ENCODE measurements around the gene RO60. TPM values are rescaled to one million over a fixed set of nuclear protein-coding genes. Genes with fewer than 3 reads are reported as not detected.
A peak's percentile ranks its signal among the peaks of the same experiment; 100 is the strongest.
"Not testable (repeated sequence)": the region's sequence is repeated elsewhere in the genome, so short reads cannot be mapped to it uniquely, and the experiment has no call there.

RO60 gene
- polyA plus RNA-seq (2013, experiment 1 of 2; ENCODE audit: insufficient read length): 19.0 TPM
- 24.0 TPM for polyA plus RNA-seq (2013, experiment 2 of 2; ENCODE audit: insufficient read length)

DNA sequence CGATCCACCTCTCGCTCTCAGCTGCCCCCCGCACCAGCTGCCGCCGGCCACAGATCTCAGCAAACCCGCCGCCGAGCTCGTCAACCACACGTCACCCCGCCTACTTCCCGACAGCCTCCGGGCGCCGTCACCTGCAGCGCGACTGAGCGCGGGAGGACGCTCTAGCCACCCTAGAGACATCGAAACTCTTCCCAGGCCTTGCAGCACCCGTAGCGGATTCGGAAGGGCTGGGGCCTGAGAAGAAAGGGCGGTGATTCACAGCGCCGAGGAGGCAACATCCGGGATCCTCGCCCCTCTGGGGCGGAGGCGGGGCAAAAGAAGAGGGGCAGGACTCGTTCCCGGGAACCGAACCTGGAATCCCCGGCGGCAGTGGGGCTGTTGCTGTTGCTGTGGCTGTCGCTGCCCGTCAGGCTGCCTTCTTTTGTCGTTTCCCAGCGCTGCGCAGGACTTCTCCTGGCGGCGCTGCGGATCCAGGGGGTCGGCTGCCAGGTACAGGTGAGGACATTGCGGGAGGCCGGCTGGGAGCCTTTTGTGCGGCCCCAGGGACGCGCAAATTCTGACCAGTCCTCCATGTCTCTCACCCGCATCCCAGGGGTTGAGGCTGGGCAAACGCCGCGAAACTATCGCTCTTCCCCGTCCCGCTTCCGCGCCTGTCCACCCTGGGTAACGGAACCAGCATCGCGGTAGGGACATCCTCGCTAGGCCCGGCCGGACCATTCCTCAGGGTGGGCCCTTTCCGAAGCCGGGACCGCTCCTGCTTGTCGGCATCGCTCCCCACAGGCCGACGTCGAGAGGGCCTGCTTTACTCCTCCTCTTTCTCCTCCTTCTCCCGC lies at the start of gene RO60, which contains the start of gene UCHL5:
RO60 (plus strand) TSS at position 331 of the 833 bp plus-strand sequence. CDS start 9,443 bp downstream, outside the sequence.
UCHL5 (minus strand) TSS at position 79 of the 833 bp plus-strand sequence. CDS start 100 bp downstream, outside the sequence.
- peak; percentile 99 for DNase-seq

DNA sequence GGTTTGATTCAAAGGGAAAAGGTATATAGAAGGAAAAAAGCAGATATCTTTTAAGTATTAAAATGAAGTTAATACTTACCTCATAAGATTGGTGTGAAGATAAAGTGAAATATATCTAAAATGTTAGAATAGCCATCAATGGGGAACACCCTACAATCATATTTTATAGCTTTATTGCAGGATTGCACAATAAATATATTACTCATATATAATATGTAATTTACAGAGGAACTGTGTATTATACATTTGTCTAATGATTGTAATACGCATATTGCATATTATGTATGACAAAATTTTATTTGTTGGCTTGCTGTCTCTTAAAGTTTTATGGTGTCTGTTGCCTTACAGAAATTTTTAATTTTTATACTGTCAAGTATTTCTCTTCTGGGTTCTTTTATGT lies 48.0 kb upstream of the RO60 start:
- no peak for DNase-seq

DNA sequence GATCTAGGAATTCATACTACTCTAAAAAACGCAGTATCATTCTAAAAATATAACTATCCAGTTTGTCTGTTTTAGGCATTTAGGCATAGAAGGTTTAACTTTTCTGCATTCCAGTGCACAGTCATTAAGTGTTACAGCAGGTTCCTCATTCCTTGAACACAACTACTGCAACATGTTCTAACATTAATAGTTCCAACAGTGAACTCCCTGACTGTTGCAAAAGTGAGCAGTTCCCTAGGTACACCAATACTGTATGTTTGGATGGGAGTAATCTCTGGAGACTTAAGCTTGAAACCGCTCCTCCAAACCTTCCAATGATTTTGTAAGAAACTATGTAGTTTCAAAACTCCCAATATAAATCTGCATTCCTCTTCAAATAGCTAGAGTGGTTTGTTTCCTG lies 46.4 kb upstream of the RO60 start:
- DNase-seq: peak; percentile 72

DNA sequence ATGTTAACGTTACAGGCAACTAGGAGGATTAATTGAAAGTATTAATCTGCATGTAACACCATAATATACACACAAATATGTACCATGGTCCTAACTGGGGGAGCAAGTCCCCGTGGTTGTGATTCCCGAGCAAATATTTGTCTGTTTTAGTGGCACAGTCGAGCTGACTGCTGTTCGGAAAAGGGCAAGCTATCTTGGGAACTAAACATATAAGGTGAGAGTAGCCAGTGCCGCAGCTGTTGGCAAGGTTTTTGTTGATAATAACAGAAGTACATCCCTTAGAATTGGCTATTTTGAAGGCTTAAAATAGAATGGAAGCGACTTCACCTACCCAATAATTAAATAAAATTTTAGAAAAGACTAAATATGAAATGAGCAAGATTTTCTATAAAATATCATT lies 45.7 kb upstream of the RO60 start:
- no peak for DNase-seq

DNA sequence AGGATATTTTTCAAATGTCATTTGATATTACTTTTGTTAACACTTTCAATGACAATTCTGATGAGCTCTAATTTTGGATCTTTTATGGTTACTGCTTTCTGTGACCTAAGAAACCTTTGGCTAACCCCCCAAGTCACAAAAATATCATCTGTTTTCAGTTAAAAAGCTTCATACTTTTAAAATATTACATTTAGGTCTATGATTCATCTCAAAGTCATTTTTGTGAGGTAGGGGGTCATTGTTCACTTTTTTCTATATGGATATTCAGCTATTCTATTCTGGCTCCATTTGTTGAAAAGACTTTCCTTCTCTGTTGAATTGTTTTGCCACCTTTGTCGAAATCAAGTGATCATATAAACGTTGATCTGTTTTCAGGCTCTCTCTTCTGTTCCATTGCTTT lies 45.0 kb upstream of the RO60 start:
- DNase-seq: peak; percentile 54

DNA sequence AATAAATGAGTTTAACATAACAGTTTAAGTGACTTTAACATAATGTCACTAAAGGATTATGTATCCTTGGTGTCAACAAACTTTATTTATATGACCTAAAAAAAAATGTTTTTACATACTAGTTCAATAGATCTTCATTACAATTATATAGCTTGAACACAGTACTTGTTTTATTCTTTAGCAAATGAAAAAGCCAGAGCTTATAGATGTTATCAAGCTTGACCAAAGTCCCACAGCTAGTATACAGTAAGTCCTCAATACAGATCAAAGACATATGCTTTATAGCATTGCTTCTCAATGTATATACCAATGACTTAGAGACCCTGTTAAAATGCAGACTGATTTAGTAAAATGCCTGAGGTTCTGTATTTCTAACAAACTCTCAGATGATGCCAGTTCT lies 42.6 kb upstream of the RO60 start:
- DNase-seq: no peak

DNA sequence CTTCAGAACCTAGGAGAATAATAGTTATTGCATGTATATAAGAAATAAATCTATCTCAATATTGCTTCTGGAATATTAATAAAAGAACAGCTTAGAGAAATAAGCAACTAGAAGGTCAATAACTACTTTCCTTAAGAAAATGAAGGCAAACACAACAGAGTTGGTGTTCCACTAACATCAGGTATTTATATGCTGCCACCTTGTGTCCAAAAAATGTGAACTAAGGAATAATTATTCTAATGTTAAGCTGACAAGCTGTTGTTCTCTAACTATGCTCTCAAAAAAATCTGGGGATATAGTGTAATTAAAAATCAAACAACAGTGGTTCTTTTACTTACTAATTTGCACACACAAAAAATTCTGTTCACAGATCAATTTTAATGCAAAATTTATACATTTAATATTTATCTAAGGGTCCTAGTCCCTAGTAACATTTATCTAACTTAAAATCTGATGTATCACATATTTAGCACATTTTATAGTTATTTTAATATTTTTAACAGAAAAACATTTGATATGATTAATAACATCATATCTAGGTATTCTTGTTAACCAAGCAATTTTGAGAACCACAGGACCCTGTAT lies 39.9 kb upstream of the RO60 start:
- peak; percentile 48 for DNase-seq

DNA sequence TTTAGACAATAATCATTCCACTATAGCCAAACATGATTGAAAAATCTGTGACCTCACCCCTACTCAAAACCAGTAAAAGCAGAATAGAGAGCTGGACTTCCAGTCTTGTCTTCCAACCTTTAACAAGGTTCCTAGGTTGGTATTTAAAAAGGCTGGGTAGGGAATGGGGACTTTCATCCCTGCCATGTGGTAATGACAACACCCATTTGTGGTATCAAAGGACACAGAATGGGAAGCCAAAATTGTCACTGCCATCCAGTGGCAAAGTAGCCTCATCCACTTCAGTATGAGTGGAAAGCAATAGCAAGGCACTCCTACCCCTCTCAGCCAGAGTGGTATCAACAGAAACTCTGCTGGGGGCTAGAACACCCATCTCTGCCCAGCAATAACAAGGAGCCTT lies 34.2 kb upstream of the RO60 start:
- no peak for DNase-seq

DNA sequence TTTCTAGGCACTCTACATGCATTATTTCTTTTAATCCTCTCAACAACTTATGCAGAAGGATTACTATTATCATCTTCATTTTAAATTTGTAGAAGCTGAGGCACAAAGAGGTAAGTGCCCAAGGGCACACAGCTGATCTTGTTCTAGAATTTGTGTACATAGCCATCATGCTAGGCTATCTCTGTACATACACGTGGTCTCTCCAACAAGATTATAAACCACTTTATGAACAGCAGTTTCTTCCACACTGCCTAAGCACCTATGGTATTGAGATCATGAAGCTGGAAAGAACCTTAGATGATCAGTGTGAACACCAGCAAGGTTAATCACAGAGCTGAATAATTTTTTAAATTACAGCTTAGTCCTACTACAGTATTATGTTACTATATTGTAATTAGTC lies 29.1 kb upstream of the RO60 start:
- DNase-seq: no peak

DNA sequence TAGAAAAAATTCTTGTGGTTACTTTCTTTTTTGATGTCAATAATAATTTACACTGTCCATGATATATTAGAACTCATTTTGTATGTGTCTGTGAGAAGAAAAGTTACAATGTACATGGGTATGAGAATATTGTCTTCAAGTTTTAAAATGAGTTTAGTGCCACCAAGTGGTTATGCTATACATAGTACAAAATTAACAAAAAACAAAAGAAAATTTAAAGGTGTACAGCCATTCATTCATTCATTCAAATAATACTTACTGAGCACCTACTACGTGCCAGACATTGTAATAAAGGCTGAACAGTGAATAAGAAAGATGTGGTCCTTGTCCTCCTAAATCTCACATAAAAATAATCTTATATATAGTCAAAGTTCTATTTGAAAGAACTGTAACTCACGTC lies 28.0 kb upstream of the RO60 start:
- peak; percentile 13 for DNase-seq

DNA sequence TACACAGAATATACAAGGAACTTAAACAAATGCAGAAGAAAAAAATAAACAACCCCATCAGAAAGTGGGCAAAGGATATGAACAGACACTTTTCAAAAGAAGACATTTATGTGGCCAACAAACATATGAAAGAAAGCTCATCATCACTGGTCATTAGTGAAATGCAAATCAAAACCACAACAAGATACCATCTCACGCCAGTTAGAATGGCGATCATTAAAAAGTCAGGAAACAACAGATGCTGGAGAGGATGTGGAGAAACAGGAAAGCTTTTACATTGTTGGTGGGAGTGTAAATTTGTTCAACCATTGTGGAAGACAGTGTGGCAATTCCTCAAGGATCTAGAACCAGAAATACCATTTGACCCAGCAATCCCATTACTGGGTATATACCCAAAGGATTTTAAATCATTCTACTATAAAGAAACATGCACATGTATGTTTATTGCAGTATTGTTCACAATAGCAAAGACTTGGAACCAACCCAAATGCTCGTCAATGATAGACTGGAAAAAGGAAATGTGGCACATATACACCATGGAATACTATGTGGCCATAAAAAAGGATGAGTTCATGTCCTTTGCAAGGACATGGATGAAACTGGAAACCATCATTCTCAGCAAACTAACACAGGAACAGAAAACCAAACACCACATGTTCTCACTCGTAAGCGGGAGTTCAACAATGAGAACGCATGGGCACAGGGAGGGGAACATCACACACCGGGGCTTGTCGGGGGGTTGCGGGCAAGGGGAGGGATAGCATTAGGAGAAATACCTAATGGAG lies 26.6 kb upstream of the RO60 start:
- not testable (repeated sequence) for DNase-seq

DNA sequence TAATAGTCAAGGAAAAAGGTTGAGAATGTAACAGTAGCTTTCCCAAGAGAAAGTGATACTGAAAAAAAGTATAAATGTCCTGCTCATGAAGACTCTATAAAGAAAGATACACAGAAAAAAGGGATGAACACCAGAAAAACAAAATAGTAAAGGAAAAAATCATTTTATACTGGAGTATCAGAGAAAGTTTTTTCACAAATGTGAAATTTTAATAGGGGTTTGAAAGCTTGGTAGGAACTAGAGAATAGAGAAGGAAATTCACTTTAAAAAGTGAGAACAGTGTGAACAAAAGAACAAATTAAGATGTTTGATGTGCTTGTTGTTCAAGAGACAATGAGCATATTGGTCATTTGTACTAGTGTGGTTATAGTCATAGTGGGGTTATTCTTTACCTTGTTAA lies 25.8 kb upstream of the RO60 start:
- DNase-seq: no peak

DNA sequence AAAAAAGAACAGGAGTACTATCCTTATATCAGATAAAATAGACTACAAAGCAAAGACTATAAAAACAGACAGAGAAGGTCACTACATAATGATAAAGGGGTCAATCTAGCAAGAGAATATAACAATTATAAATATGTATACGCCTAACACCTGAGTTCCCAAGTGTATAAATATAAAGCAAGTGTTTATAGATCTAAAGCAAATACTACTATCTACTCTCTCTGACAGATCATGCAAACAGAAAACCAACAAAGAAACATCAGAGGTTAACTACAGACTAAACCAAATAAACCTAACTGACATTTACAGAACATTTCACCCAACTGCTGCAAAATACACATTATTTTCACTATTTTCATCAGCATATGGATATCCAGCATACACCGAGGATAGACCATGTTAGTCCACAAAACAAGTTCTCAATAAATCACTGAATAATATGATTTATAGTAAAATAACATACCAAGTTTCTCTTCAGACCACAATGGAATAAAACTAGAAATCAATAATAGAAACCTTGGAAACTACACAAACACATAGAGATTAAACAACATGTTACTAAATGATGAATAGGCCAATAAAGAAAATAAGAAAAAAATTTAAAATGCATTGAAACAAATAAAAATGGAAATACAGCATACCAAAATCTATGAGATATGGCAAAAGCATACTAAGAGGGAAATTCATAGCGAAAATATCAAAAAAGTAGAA lies 22.9 kb upstream of the RO60 start:
- DNase-seq: no peak

DNA sequence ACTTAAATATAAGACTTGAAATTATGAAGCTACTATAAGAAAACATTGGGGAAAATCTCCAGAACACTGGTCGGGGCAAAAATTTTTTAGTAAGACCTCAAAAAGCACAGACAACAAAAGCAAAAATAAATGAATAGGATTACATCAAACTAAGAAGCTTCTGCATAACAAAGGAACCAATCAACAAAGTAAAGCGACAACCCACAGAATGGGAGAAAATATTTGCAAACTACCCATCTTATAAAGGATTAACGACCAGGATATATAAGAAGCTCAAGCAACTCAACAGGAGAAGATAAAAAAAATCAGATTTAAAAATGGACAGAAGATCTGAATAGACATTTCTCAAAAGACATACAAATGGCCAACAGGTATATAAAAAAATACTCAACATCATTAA lies 19.4 kb upstream of the RO60 start:
- DNase-seq: no peak

DNA sequence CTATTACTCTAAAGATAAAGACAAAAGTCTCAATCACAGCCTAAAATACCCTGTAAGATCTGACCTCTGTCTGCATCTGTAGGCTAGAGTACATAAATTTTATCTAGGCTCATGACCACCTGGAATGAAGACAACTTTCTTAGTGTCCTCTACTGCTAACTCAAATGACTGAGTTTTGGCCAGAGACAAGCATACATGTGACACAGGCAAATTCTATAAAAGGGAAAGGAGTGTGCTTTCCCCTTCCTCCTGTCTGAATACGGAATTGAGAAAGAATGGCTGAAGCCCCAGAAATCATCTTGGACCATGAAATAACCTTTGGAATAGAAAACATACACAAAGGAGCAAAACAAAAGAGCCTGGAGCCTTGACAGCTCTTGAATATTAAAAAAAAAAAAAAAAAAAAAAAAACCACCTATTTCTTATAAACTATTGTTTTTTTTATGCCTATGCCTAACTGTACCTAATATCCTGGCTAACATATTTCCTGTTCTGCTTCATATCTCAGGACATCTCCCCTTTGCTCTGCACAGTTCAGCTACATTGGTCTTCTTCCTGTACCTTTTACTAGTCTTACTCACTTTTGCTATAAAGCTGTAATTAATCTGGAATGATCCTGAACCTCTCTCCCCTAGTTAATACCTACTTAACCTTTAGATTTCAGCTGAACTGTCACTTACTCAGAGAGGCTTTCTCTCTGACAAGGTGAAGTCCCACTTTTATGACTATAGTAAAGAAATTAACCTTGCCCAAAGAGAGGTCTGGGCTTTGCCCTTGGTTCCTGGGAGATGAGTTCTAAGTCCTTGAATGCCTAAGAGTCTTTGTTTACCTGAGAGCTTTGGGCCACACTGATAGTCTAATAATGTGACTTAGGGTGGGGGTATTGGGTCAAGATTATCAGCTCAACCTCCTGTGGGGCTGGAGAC lies 16.4 kb upstream of the RO60 start:
- no peak for DNase-seq

DNA sequence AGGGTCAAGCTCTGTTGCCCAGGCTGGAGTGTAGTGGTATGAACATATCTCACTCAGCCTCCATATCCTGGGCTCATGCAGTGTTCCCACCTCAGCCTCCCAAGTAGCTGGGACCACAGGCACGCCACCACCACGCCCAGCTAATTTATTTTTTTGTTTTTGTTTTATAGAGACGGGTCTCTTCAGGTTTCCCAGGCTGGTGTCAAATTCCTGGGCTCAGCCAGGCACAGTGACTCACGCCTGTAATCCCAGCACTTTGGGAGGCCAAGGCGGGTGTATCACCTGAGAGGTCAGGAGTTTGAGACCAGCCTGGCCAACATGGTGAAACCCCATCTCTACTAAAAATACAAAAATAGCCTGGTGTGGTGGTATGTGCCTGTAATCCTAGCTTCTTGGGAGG lies 10.5 kb upstream of the RO60 start:
- DNase-seq: not testable (repeated sequence)

DNA sequence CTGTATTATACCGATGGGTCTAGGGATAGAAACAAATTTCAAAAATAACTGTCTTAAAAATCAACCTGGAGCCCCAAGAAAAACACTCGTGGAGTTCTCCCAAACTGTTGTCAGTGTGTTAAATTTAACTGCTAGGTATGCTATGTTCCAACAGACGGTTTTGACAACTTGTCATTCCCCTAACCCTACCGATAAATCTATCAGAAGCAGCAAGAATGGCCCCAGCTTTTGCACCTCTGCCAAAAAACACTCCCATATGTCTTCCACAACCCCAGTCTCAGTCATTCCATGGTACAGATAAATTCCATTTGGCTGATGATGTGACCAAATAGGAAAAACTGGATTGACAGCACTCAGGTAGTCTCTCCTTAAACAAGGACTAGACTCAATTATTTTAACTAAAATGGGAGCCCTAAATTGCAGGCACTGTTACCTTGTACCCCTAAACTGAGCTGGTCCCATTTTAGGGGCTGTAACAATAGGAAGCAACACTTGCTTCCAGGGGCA lies 5.2 kb upstream of the RO60 start:
- no peak for DNase-seq

DNA sequence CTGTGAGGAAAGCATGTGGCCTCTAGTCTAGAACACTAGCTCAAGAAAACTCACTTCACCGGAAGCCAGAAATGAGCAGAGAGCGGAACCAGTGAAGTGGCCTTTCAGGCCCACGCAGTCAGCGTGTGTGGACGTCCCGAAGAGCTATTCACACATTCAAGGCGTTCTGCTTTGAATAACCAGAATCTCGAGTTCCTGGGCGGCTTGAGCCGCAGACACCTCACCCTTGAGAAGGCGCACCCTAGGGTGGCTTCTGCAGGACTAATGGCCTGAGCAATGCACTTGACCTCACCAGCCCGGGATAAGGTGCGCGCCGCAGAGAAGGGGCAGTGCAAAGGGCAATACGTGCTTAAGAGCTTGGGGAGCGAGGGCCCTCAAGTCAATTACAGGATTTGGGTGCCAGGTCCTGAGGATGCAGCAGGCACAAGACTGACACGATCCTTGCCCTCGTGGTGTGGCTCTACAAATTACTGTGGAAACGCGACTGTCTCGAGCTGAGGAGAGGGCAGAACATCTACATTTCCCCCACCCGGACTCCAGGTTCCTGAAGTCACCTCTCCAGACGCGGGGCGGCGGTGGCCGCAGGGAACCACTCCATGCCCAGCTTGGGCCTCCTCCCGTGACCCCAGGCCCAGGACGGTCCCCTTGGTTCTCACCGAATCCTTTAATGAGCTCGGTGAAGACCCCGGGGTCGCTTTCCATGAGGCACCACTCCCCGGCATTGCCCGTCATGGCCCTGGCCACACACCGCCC lies 707 bp upstream of the RO60 start:
- peak; percentile 47 for DNase-seq

DNA sequence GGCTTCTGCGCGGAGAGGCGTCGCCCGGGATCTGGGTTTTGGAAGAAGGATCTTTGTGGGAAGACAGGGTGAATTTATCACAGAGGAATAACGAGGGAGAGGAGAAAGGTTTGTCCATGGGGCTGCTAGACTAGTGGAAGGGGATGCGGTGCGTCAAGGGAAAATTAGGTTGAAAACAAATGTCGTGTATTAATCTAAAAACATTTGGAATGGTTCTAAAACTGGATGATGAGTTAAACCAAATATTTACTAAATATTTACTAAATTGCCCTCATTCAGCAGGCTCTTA lies 647 bp downstream of the RO60 start:
- no peak for DNase-seq

DNA sequence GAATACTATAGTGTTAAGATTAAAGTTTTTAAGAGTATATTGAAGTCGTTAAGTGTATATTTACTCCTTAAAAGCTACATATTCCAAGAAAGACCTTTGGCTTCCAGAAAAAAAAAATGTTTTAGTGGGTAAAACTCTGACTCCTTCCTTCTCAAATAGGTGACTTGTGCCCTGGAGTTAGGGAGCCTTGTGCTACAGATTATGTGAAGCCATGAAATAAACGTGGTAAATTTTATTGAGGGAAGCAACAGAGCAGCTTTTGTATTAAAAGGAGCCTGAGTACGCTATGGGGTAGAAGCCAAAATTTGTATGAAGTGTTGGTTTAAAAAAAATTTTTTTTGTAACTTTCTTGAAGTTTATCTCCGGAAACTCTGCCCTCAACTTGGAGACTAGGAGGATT lies 994 bp downstream of the RO60 start:
- DNase-seq: no peak

DNA sequence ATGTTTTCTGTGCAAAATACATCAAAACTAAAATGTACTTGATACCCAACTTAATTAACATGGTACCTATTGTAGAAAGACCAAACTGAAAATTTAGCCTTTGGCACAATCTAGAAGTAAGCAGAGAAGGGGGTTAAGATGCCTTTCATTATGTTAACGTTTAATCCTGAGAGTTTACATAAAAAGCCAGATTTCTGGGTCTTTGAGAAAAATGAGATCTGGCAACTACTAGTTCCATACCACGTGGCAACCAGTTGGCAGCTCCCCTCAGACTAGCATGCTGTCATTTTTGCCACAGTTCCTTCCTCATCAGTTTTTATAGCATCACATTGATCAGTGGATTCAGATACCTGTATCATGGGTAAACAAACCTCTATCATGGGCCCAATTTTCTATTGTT lies 1.5 kb downstream of the RO60 start:
- peak; percentile 11 for DNase-seq

Data from fibroblast of skin of back (primary cell).